Lung (tissue), 12 donors: ENCODE data around the gene QKI. TPM values are rescaled to one million over a fixed set of nuclear protein-coding genes. Genes with fewer than 3 reads are reported as not detected.
A peak's percentile ranks its signal among the peaks of the same experiment; 100 is the strongest.

Experiments used
- ATAC-seq: fragments of 200-7000 bp; cut with Tn5 transposase; one replicate; pipeline ENCODE4 v1.9.1; 2020; ENCODE audit warnings: moderate number of reproducible peaks; ENCODE audit not compliant: insufficient read depth, low FRiP score
- DNase-seq, 3 donors: peaks; one replicate each; pipeline ENCODE4 v3.0.0-alpha.2; 2013 to 2017
- H3K27ac ChIP-seq, 2 donors: one replicate each; pipeline ENCODE4 v1.5.1; 2013; ENCODE audit warnings: mild to moderate bottlenecking in 2 of 2, moderate library complexity in 2 of 2, control low read depth in 1 of 2, inconsistent platforms in 1 of 2, low read depth in 1 of 2, low read length in 1 of 2
- H3K27me3 ChIP-seq, 3 donors: one replicate each; pipeline ENCODE4 v1.5.1; 2013; ENCODE audit warnings: low read length in 2 of 3; ENCODE audit not compliant: control insufficient read depth in 3 of 3, insufficient read depth in 3 of 3
- H3K36me3 ChIP-seq, 4 donors: one replicate each; pipeline ENCODE4 v1.5.1; 2013; ENCODE audit warnings: low read length in 4 of 4, mild to moderate bottlenecking in 1 of 4, moderate library complexity in 1 of 4; ENCODE audit not compliant: control insufficient read depth in 4 of 4, insufficient read depth in 4 of 4
- H3K4me1 ChIP-seq, 5 donors: one replicate each; pipeline ENCODE4 v1.5.1; 2013; ENCODE audit warnings: low read length in 5 of 5, mild to moderate bottlenecking in 2 of 5, moderate library complexity in 1 of 5; ENCODE audit not compliant: control insufficient read depth in 5 of 5, insufficient read depth in 5 of 5
- H3K4me3 ChIP-seq: one replicate; pipeline ENCODE4 v1.5.1; 2013; ENCODE audit warnings: mild to moderate bottlenecking, control low read depth, moderate library complexity
- H3K9ac ChIP-seq, 2 donors: one replicate each; pipeline ENCODE4 v1.5.1; 2013; ENCODE audit warnings: low read length in 2 of 2, control low read depth in 1 of 2; ENCODE audit not compliant: insufficient read depth in 1 of 2
- H3K9me3 ChIP-seq, 4 donors: one replicate each; pipeline ENCODE4 v1.5.1; 2013; ENCODE audit warnings: low read length in 3 of 4, mild to moderate bottlenecking in 1 of 4, moderate library complexity in 1 of 4; ENCODE audit not compliant: control insufficient read depth in 4 of 4, insufficient read depth in 3 of 4
- CTCF ChIP-seq: IDR thresholded peaks from 2 replicates; pipeline ENCODE4 v1.5.1; 2012; ENCODE audit warnings: mild to moderate bottlenecking; ENCODE audit errors: control extremely low read depth, extremely low read depth
- WGBS, 2 donors: extraction: QIAGEN DNeasy Blood & Tissue Kit; methylation state at CpG; one replicate each; pipeline ENCODE4 v1.1.7; 2013; 5-methylcytosine and 5-hydroxymethylcytosine counted together
- polyA plus RNA-seq, 2 donors: library from polyadenylated mRNA; stranded (reverse); fragments of 200-250 nt; gene quantifications; one replicate each; pipeline ENCODE4 v1.2.1, GENCODE V29; 2013
- total RNA-seq, 2 donors: library from RNA; depleted of rRNA in 1 of 2; stranded (reverse); fragments of >200 nt in 1 of 2; gene quantifications; one replicate each; pipeline ENCODE4 v1.2.1, GENCODE V29; 2014 to 2021
- donor health status: control.
- donor health status: control.
- donor health status: Bipolar disorder and iron deficiency.
- donor health status: healthy.
- donor health status: DM: yes; HTN: yes; CAD: no.

Gene QKI
- total and polyA plus RNA-seq, 4 donors, result 20.6 to 228 (median 114) TPM

GRCh38 chr6:163490826-163491577, 76.5 kb downstream of the QKI start:
- Histone ChIP-seq H3K4me1 (peaks cover 0 to 38% (median 2%) of the 10 kb centered on the region in 5 donors), H3K36me3 (no peaks in the 10 kb centered on the region), H3K9me3 (no peaks in the 10 kb centered on the region), H3K27me3 (no peaks in the 10 kb centered on the region), H3K9ac (peak overlapping the region in 1 of 2 donors; percentile 7), H3K4me3 (no peak overlapping the region), H3K27ac (no peak overlapping the region)
- TF ChIP-seq CTCF, result no peak
- WGBS, 2 donors, result 60 to 73% methylated on average over 4 of the region's 4 CpGs
- peak; percentile 69 to 89 (median 82) for DNase-seq
- peak; percentile 52 for ATAC-seq

- Histone ChIP-seq H3K9me3 (no peaks in the 10 kb centered on the region), H3K4me3 (no peak overlapping the region), H3K36me3 (no peaks in the 10 kb centered on the region), H3K4me1 (peaks cover 0 to 44% (median 2%) of the 10 kb centered on the region in 5 donors), H3K9ac (no peak overlapping the region), H3K27ac (peak overlapping the region in 1 of 2 donors; percentile 9), H3K27me3 (no peaks in the 10 kb centered on the region)
- no peak for DNase-seq
- TF ChIP-seq CTCF, result no peak
- ATAC-seq, result no peak
- WGBS, 2 donors, result 71 to 79% methylated on average over 4 of the region's 4 CpGs
These were observed 77.3 kb downstream of the QKI start for GRCh38 chr6:163491737-163492300.

- no peak for DNase-seq
- no peaks in the 10 kb centered on the region for H3K9me3 ChIP-seq
- 87 to 91% methylated on average over 6 of the region's 6 CpGs for WGBS, 2 donors
These were observed 79.8 kb downstream of the QKI start for GRCh38 chr6:163494279-163494727.

More at GRCh38 chr6:163494279-163494727, 79.8 kb downstream of the QKI start:
- no peak overlapping the region for H3K9ac ChIP-seq
- no peaks in the 10 kb centered on the region for H3K27me3 ChIP-seq
- ATAC-seq, result no peak
- no peaks in the 10 kb centered on the region for H3K36me3 ChIP-seq
- TF ChIP-seq CTCF, result no peak
- no peak overlapping the region for H3K27ac ChIP-seq
- no peak overlapping the region for H3K4me3 ChIP-seq
- H3K4me1 ChIP-seq, result peaks cover 0 to 38% (median 2%) of the 10 kb centered on the region in 5 donors
